GM08714 (cell line): ENCODE data around the gene HTATSF1.
A peak's percentile ranks its signal among the peaks of the same experiment; 100 is the strongest.

ENCODE experiments used
- H3K4me3 ChIP-seq: fragments of 200-500 bp; sonication (Bioruptor generic); 2 replicates; pipeline ENCODE4 v1.5.1; 2014; ENCODE audit warnings: mild to moderate bottlenecking, low read length, inconsistent platforms
- ZNF274 ChIP-seq: IDR thresholded peaks from 2 replicates; pipeline ENCODE4 v1.6.1; 2012; ENCODE audit warnings: mild to moderate bottlenecking, low read depth, low read length

HTATSF1 gene

GRCh38 chrX:136497556-136498052, at the start of gene HTATSF1:
Gene HTATSF1 (plus strand): TSS chrX:136497592. CDS start chrX:136497685, 93 bp downstream.
- TF ChIP-seq ZNF274 = no peak
- H3K4me3 ChIP-seq = peak within 1 kb of the TSS; percentile 96

GRCh38 chrX:136447968-136448367, 49.4 kb upstream of the HTATSF1 start:
- no peak overlapping the region for H3K4me3 ChIP-seq
- TF ChIP-seq ZNF274 = no peak

GRCh38 chrX:136450050-136450830, 47.2 kb upstream of the HTATSF1 start:
- no peak overlapping the region for H3K4me3 ChIP-seq
- TF ChIP-seq ZNF274 = no peak

- no peak for TF ChIP-seq ZNF274
- no peak overlapping the region for H3K4me3 ChIP-seq
Measured at GRCh38 chrX:136452614-136453013, 44.8 kb upstream of the HTATSF1 start.

- no peak for TF ChIP-seq ZNF274
- no peak overlapping the region for H3K4me3 ChIP-seq
Measured at GRCh38 chrX:136453114-136453513, 44.3 kb upstream of the HTATSF1 start.

- no peak for TF ChIP-seq ZNF274
- no peak overlapping the region for H3K4me3 ChIP-seq
Measured at GRCh38 chrX:136453771-136454170, 43.6 kb upstream of the HTATSF1 start.

- no peak overlapping the region for H3K4me3 ChIP-seq
- TF ChIP-seq ZNF274 = no peak
Measured at GRCh38 chrX:136456133-136456532, 41.3 kb upstream of the HTATSF1 start.

- no peak for TF ChIP-seq ZNF274
Measured at GRCh38 chrX:136457303-136457917, 40.0 kb upstream of the HTATSF1 start.

GRCh38 chrX:136464589-136464988, 32.8 kb upstream of the HTATSF1 start:
- TF ChIP-seq ZNF274 = no peak
- H3K4me3 ChIP-seq = no peak overlapping the region

More at GRCh38 chrX:136457303-136457917, 40.0 kb upstream of the HTATSF1 start:
- no peak overlapping the region for H3K4me3 ChIP-seq

- H3K4me3 ChIP-seq = no peak overlapping the region
- TF ChIP-seq ZNF274 = no peak
Measured at GRCh38 chrX:136467303-136467702, 30.1 kb upstream of the HTATSF1 start.

GRCh38 chrX:136468391-136469103, 28.8 kb upstream of the HTATSF1 start:
- no peak for TF ChIP-seq ZNF274
- H3K4me3 ChIP-seq = no peak overlapping the region

- no peak overlapping the region for H3K4me3 ChIP-seq
- TF ChIP-seq ZNF274 = no peak
Measured at GRCh38 chrX:136473663-136474062, 23.7 kb upstream of the HTATSF1 start.

GRCh38 chrX:136475236-136475635, 22.2 kb upstream of the HTATSF1 start:
- H3K4me3 ChIP-seq = no peak overlapping the region
- TF ChIP-seq ZNF274 = no peak

- TF ChIP-seq ZNF274 = no peak
- H3K4me3 ChIP-seq = no peak overlapping the region
Measured at GRCh38 chrX:136476501-136476900, 20.9 kb upstream of the HTATSF1 start.
